GM12892 (cell line): ENCODE measurements around the gene GH2.

Source experiments
- POLR2A ChIP-seq: IDR thresholded peaks from 2 replicates; pipeline ENCODE4 v1.6.1; 2011; ENCODE audit warnings: low read depth, low read length, control low read depth
- TAF1 ChIP-seq: IDR thresholded peaks from 2 replicates; pipeline ENCODE4 v1.6.1; 2011; ENCODE audit warnings: low read depth, mild to moderate bottlenecking, control low read depth, low read length, borderline replicate concordance

DNA sequence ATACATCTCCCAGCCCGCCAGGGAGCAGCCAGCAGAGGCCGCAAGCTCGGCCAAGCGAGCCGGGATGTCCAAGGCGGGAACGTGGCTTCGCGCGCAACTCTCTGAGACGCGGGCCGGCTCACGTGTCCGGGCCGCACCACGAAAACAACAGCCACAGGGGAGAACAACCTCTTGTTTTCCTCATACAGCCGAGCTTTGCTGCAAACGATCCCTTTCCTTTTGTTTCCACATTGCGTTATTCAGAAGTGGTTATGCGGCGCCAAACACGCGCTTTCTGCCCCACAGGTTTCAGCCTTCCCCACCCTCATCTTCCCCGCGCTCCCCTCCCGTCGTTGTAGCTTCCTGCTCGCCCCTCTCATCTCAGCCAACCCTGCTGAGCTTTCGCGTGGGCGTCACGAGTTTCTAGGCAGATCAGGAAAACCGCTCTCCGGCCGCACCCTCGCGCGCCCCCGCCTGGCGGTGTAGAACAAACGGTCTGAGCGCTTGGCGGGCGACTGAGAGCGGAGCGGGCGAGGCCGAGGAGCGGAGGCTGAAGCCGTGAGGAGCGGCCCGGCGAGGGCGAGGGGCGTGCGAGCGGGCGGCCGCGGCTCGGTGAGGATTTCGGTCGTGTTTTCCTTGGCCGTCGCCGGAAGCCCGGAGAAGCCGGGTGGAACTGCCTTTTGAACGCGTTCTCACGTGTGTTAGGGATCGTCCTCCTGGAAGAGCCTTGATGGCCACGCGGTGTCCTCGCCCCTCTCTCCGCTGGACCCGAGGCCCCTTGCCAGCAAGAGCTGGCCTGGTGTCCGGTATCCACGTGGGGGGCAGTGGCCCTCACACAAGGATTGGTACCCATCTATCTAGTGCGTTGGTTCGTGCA is 32.7 kb downstream of the GH2 start:
- TF ChIP-seq POLR2A (no peak), TAF1 (no peak)
